ENCODE results near the gene SMTNL2. TPM values are rescaled to one million over a fixed set of nuclear protein-coding genes. Genes with fewer than 3 reads are reported as not detected.

SMTNL2 gene
- polyA plus RNA-seq, 1 of the 3 experiments (the other 2 are of a cell fraction): not detected

DNA sequence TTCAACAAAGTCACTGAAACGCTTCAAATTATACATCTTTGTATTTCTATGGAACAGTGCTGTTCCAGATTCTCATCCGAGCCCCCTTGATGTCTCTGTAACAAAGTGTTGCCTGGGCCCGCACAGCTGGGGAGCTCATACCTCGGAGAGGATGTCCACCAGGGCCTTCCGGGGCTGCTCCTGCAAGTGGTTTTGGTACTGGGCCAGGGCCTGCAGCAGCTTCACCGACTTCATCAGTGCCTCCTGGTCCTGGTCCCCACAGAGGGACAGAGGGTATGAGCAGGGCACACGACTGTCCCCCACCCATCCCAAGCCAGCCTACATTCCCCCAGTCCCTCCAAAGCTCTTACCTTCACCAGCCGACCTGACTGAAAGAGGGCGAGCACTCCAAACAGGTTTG, 30.7 kb upstream of the SMTNL2 start:
- Histone ChIP-seq H2AFZ (ENCODE audit: low read depth) (no peak overlapping the region), H3K9me3 (no peaks in the 10 kb centered on the region), H3K27me3 (ENCODE audit: insufficient read depth) (no peaks in the 10 kb centered on the region), H3K9ac (peak overlapping the region; percentile 80; the same call in 1 of the 2 replicates), H4K20me1 (ENCODE audit: insufficient read depth) (no peaks in the 10 kb centered on the region), H3K36me3 (replicated peaks in 1 of 2; ENCODE audit: control insufficient read depth in 1 of 2, insufficient read depth in 2 of 2, low read length in 1 of 2) (peaks cover 18 to 43% of the 10 kb centered on the region in 2 experiments), H3K4me1 (ENCODE audit: control insufficient read depth in 1 of 2, insufficient read depth in 2 of 2, low read depth in 1 of 2, low read length in 1 of 2) (peaks cover 7 to 18% of the 10 kb centered on the region in 2 experiments; a peak in 1 of 4 replicates), H3F3A (replicated peaks; ENCODE audit: insufficient read depth) (peaks cover 3% of the 10 kb centered on the region), H3K4me3 (ENCODE audit: low read depth in 2 of 2, low read length in 1 of 2) (peak overlapping the region; percentile 95 to 99), H3K9me2 (no peaks in the 10 kb centered on the region), H3K79me2 (ENCODE audit: insufficient read depth) (peaks cover 31% of the 10 kb centered on the region), H3K4me2 (peak overlapping the region; percentile 98), H3K27ac (ENCODE audit: low read depth in 2 of 2, low read length in 1 of 2) (no peak overlapping the region)
- ChIA-PET CTCF (interaction anchor here (0.7 to 2.7 kb wide), 4 partner anchors 11 to 16 kb away, joined by 5 to 15 read pairs (median 8); no protein-coding TSS in a partner anchor), POLR2A (no interaction called here)
- TF ChIP-seq IRF3 (IDR thresholded peaks at IDR 0.05; ENCODE audit: low read depth, low read length): no peak
- TF ChIP-seq CTCF (IDR thresholded peaks at IDR 0.05): no peak
- TF ChIP-seq RAD21 (IDR thresholded peaks at IDR 0.05; ENCODE audit: low read length): no peak
- TF ChIP-seq SIN3A (IDR thresholded peaks at IDR 0.05; ENCODE audit: borderline replicate concordance, low read depth, low read length): no peak
- TF ChIP-seq MEF2A (IDR thresholded peaks at IDR 0.05; ENCODE audit: borderline replicate concordance, low read depth): no peak
- TF ChIP-seq EZH2phosphoT487 (IDR thresholded peaks at IDR 0.05; ENCODE audit: borderline replicate concordance, low read depth): no peak
- no peak for TF ChIP-seq RCOR1 (IDR thresholded peaks at IDR 0.05; ENCODE audit: low read length)
- TF ChIP-seq GABPA (IDR thresholded peaks at IDR 0.05; ENCODE audit: low read depth): no peak
- no peak for TF ChIP-seq TCF12 (IDR thresholded peaks at IDR 0.05)
- TF ChIP-seq, protein P1, sequence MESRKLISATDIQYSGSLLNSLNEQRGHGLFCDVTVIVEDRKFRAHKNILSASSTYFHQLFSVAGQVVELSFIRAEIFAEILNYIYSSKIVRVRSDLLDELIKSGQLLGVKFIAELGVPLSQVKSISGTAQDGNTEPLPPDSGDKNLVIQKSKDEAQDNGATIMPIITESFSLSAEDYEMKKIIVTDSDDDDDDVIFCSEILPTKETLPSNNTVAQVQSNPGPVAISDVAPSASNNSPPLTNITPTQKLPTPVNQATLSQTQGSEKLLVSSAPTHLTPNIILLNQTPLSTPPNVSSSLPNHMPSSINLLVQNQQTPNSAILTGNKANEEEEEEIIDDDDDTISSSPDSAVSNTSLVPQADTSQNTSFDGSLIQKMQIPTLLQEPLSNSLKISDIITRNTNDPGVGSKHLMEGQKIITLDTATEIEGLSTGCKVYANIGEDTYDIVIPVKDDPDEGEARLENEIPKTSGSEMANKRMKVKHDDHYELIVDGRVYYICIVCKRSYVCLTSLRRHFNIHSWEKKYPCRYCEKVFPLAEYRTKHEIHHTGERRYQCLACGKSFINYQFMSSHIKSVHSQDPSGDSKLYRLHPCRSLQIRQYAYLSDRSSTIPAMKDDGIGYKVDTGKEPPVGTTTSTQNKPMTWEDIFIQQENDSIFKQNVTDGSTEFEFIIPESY (IDR thresholded peaks at IDR 0.05; ENCODE audit: borderline replicate concordance, low read depth): no peak
- TF ChIP-seq FOXJ3 (CRISPR knock-in tag; IDR thresholded peaks at IDR 0.05): no peak
- TF ChIP-seq RFX5 (IDR thresholded peaks at IDR 0.05; ENCODE audit: low read length): no peak
- no peak for TF ChIP-seq RXRA (IDR thresholded peaks at IDR 0.05; ENCODE audit: borderline replicate concordance, low read depth)
- TF ChIP-seq SMC3 (IDR thresholded peaks at IDR 0.05; ENCODE audit: low read depth, low read length): no peak
- no peak for TF ChIP-seq FOSL2 (IDR thresholded peaks at IDR 0.05; ENCODE audit: borderline replicate concordance, low read depth)
- TF ChIP-seq TAF1 (IDR thresholded peaks at IDR 0.05; ENCODE audit: borderline replicate concordance, low read depth, low read length): no peak
- 72% methylated on average over 8 of the region's 9 CpGs for WGBS (ENCODE audit: low lambda C conversion rate)
- no peak for DNase-seq

Measured in SK-N-SH (cell line).